Fibroblast of pulmonary artery (primary cell): ENCODE results near the gene AKAP5.
A peak's percentile ranks its signal among the peaks of the same experiment; 100 is the strongest.

Experiments
- DNase-seq: peaks from one replicate; pipeline ENCODE4 v3.0.0-alpha.2; 2010; ENCODE audit warnings: low read depth
- H3K4me3 ChIP-seq: replicated peaks from 2 replicates; pipeline ENCODE4 v1.5.1; 2011; ENCODE audit warnings: low read depth, mild to moderate bottlenecking, control low read depth, low read length, moderate library complexity
- TF ChIP-seq, protein P1 (sequence below): IDR thresholded peaks from 2 replicates; pipeline ENCODE4 v1.5.1; 2011; ENCODE audit warnings: mild to moderate bottlenecking, control low read depth, low read length, inconsistent platforms; ENCODE audit errors: missing control alignments

AKAP5 gene

DNA sequence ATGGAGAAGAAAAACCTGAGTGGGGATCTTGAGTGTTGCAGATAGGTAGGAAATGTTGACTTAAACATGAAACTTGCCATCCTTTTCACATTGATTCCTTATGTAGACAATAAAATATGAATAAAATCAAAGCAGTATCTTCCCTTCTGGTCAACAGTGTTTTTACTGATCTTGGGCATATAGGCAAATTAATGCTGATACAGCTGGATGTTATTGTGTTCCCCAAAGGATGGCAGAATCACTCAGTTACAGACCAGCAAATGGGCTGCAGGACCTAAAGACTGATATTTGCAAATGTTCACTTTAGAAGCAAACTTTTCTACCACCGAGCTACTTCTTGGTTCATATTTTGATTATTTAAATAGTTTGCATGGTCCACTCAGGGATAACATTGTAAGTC is 43.3 kb upstream of the AKAP5 start:
- no peak for DNase-seq
- no peak overlapping the region for H3K4me3 ChIP-seq
- TF ChIP-seq, protein P1, sequence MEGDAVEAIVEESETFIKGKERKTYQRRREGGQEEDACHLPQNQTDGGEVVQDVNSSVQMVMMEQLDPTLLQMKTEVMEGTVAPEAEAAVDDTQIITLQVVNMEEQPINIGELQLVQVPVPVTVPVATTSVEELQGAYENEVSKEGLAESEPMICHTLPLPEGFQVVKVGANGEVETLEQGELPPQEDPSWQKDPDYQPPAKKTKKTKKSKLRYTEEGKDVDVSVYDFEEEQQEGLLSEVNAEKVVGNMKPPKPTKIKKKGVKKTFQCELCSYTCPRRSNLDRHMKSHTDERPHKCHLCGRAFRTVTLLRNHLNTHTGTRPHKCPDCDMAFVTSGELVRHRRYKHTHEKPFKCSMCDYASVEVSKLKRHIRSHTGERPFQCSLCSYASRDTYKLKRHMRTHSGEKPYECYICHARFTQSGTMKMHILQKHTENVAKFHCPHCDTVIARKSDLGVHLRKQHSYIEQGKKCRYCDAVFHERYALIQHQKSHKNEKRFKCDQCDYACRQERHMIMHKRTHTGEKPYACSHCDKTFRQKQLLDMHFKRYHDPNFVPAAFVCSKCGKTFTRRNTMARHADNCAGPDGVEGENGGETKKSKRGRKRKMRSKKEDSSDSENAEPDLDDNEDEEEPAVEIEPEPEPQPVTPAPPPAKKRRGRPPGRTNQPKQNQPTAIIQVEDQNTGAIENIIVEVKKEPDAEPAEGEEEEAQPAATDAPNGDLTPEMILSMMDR = no peak

DNA sequence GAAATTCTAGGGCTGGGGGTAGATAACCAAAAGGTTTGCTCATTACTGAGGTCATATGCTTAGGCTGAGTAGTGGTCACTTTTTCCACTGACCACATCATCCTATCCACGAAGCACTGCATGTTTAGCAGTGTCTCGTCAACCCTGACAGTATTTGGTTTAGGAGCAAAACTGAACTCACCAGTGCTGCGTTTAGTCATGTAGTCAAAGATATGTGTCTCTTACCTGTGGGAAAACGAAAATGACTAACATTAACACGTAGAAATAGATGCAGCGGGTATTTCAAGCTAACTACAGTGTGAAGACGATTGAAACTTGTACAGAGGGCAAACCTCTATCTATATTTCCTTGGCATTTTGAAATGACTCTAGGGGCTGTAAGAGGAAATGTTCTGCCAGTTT is 42.5 kb upstream of the AKAP5 start:
- TF ChIP-seq, protein P1 = no peak
- no peak overlapping the region for H3K4me3 ChIP-seq

GRCh38 chr14:64423987-64424386 is 41.3 kb upstream of the AKAP5 start:
- peak; percentile 72 for DNase-seq
- H3K4me3 ChIP-seq = no peak overlapping the region
- TF ChIP-seq, protein P1 = no peak

More for the DNA sequence above, 42.5 kb upstream of the AKAP5 start:
- no peak for DNase-seq

- DNase-seq = peak; percentile 70
- no peak overlapping the region for H3K4me3 ChIP-seq
Observed at GRCh38 chr14:64434528-64434927, 30.8 kb upstream of the AKAP5 start.

GRCh38 chr14:64438181-64438841 is 27.0 kb upstream of the AKAP5 start:
- TF ChIP-seq, protein P1 = no peak
- peak; percentile 87 for DNase-seq
- no peak overlapping the region for H3K4me3 ChIP-seq

More at GRCh38 chr14:64434528-64434927, 30.8 kb upstream of the AKAP5 start:
- TF ChIP-seq, protein P1 = no peak

DNA sequence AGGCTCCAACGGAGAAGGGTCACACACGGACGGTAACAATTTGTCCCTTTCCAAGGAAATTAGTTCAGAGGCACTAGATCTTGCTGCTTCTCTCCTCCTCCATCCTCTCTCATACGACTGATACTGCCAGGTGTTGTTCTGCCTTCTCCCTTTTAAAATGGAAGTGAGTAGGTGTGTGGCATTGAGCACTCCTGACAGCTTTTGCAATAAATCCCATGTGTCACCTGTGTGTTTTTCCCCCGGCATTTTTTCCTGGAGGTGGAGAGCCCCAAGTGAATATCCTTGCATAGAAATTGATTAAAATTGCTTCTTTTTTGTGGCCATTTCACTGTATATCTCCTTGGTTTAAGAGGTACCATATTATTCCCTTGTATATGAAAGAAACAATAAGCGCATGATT is 26.2 kb upstream of the AKAP5 start:
- TF ChIP-seq, protein P1 = no peak
- DNase-seq = no peak
- no peak overlapping the region for H3K4me3 ChIP-seq

DNA sequence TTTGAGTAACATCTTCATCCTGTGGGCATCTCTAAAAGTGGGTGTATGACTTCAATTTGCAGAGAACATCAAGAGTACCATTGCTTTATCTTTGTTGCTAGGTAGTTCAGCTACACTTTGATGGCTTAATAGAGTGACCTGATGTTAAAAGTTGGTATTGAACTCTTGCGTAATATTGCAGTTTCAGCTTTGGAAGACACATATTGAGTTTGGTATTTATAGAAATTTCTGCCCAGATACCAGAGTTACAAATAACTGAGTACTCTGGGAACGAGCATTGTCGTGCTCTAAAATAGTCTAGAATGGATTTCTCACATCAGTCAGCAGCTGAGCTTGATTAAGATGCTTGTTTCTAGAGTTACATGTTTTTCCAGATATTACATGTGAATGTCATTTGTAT is 24.8 kb upstream of the AKAP5 start:
- H3K4me3 ChIP-seq = no peak overlapping the region
- TF ChIP-seq, protein P1 = no peak
- peak; percentile 33 for DNase-seq
